Neural progenitor cell (in vitro differentiated cells): ENCODE results near the gene SHLD1. TPM values are rescaled to one million over a fixed set of nuclear protein-coding genes. Genes with fewer than 3 reads are reported as not detected.

Experiments
- DNase-seq: peaks from one replicate; pipeline ENCODE4 v3.0.0-alpha.2; 2016; ENCODE audit warnings: low spot score
- H2AFZ ChIP-seq: fragments of 200-600 bp; sonication (generic); replicated peaks from 2 replicates; pipeline ENCODE4 v1.6.1; 2016; ENCODE audit warnings: antibody characterized with exemption
- H3F3A ChIP-seq: fragments of 200-600 bp; sonication (generic); 2 replicates; pipeline ENCODE4 v1.6.1; 2016; ENCODE audit warnings: antibody characterized with exemption, low read depth
- H3K27ac ChIP-seq: fragments of 200-600 bp; sonication (generic); 2 replicates; pipeline ENCODE4 v1.5.1; 2016; ENCODE audit warnings: mild to moderate bottlenecking
- H3K27me3 ChIP-seq: fragments of 200-600 bp; sonication (generic); 2 replicates; pipeline ENCODE4 v1.6.1; 2016; ENCODE audit warnings: mild to moderate bottlenecking, moderate library complexity
- H3K36me3 ChIP-seq: fragments of 200-600 bp; sonication (generic); 2 replicates; pipeline ENCODE4 v1.5.1; 2016
- H3K4me1 ChIP-seq: fragments of 200-600 bp; sonication (generic); 2 replicates; pipeline ENCODE4 v1.6.1; 2016; ENCODE audit warnings: mixed run types
- H3K4me2 ChIP-seq: fragments of 200-600 bp; sonication (generic); 2 replicates; pipeline ENCODE4 v1.6.1; 2016
- H3K4me3 ChIP-seq: fragments of 200-600 bp; sonication (generic); 2 replicates; pipeline ENCODE4 v1.5.1; 2016
- H3K79me2 ChIP-seq: fragments of 200-600 bp; sonication (generic); 2 replicates; pipeline ENCODE4 v1.6.1; 2016; ENCODE audit warnings: low read depth
- H3K9ac ChIP-seq: fragments of 200-600 bp; sonication (generic); 2 replicates; pipeline ENCODE4 v1.6.1; 2016
- H3K9me3 ChIP-seq: fragments of 200-600 bp; sonication (generic); 2 replicates; pipeline ENCODE4 v1.5.1; 2016; ENCODE audit warnings: low read depth
- H4K20me1 ChIP-seq: fragments of 200-600 bp; sonication (generic); 2 replicates; pipeline ENCODE4 v1.6.1; 2016; ENCODE audit warnings: low read depth
- H3K27ac Mint-ChIP-seq: 3 replicates; pipeline ENCODE4 v1.8.0; 2021; ENCODE audit warnings: mixed read lengths
- H3K27me3 Mint-ChIP-seq: 2 replicates; pipeline ENCODE4 v1.8.0; 2022; ENCODE audit warnings: low read depth, mild to moderate bottlenecking, inconsistent platforms, moderate library complexity, mixed read lengths; ENCODE audit not compliant: insufficient read depth
- H3K36me3 Mint-ChIP-seq: 3 replicates; pipeline ENCODE4 v1.8.0; 2021; ENCODE audit warnings: mixed read lengths
- H3K4me1 Mint-ChIP-seq: 3 replicates; pipeline ENCODE4 v1.8.0; 2021; ENCODE audit warnings: mixed read lengths
- H3K4me3 Mint-ChIP-seq: 3 replicates; pipeline ENCODE4 v1.8.0; 2021; ENCODE audit warnings: mild to moderate bottlenecking, moderate library complexity, mixed read lengths
- H3K9me3 Mint-ChIP-seq: 3 replicates; pipeline ENCODE4 v1.8.0; 2020; ENCODE audit warnings: mixed read lengths
- EZH2 ChIP-seq: fragments of 200-600 bp; sonication (generic); IDR thresholded peaks from 2 replicates; pipeline ENCODE4 v1.6.1; 2017; ENCODE audit warnings: antibody characterized with exemption, mild to moderate bottlenecking, moderate library complexity
- EZH2phosphoT487 ChIP-seq: fragments of 200-600 bp; sonication (generic); IDR thresholded peaks from 2 replicates; pipeline ENCODE4 v1.6.1; 2017; ENCODE audit warnings: antibody characterized with exemption
- total RNA-seq: library from RNA; depleted of rRNA; stranded (reverse); fragments of >200 nt; gene quantifications from 2 replicates; pipeline ENCODE4 v1.2.3, GENCODE V29; 2015; ENCODE audit warnings: low replicate concordance
- TF ChIP-seq, protein P1 (sequence below): fragments of 200-600 bp; sonication (generic); IDR thresholded peaks from 2 replicates; pipeline ENCODE4 v1.5.1; 2017; ENCODE audit warnings: antibody characterized with exemption, mild to moderate bottlenecking

SHLD1 gene
- total RNA-seq, 1 donor from 2014 or later, result 9.0 TPM

- no peak overlapping the region for H3K4me3 Mint-ChIP-seq
- Histone ChIP-seq H3K27ac (peak overlapping the region; percentile 63), H3K27me3 (no peaks in the 10 kb centered on the region), H3K79me2 (no peaks in the 10 kb centered on the region), H2AFZ (peak overlapping the region; percentile 57), H3K9me3 (no peaks in the 10 kb centered on the region), H3K4me1 (peaks cover 22% of the 10 kb centered on the region), H3K9ac (no peak overlapping the region), H3F3A (peaks cover 11% of the 10 kb centered on the region), H3K36me3 (no peaks in the 10 kb centered on the region), H3K4me3 (no peak overlapping the region), H4K20me1 (no peaks in the 10 kb centered on the region), H3K4me2 (peak overlapping the region; percentile 58)
- H3K27me3 Mint-ChIP-seq, result peaks cover 5% of the 10 kb centered on the region
- H3K36me3 Mint-ChIP-seq, result no peaks in the 10 kb centered on the region
- peaks cover 20% of the 10 kb centered on the region for H3K4me1 Mint-ChIP-seq
- no peak for DNase-seq
- no peaks in the 10 kb centered on the region for H3K9me3 Mint-ChIP-seq
- TF ChIP-seq EZH2 (no peak), EZH2phosphoT487 (no peak)
- TF ChIP-seq, protein P1, sequence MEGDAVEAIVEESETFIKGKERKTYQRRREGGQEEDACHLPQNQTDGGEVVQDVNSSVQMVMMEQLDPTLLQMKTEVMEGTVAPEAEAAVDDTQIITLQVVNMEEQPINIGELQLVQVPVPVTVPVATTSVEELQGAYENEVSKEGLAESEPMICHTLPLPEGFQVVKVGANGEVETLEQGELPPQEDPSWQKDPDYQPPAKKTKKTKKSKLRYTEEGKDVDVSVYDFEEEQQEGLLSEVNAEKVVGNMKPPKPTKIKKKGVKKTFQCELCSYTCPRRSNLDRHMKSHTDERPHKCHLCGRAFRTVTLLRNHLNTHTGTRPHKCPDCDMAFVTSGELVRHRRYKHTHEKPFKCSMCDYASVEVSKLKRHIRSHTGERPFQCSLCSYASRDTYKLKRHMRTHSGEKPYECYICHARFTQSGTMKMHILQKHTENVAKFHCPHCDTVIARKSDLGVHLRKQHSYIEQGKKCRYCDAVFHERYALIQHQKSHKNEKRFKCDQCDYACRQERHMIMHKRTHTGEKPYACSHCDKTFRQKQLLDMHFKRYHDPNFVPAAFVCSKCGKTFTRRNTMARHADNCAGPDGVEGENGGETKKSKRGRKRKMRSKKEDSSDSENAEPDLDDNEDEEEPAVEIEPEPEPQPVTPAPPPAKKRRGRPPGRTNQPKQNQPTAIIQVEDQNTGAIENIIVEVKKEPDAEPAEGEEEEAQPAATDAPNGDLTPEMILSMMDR, result no peak
- peak overlapping the region; percentile 21 for H3K27ac Mint-ChIP-seq
These were observed 18.3 kb upstream of the SHLD1 start for GRCh38 chr20:5731753-5732366.

DNA sequence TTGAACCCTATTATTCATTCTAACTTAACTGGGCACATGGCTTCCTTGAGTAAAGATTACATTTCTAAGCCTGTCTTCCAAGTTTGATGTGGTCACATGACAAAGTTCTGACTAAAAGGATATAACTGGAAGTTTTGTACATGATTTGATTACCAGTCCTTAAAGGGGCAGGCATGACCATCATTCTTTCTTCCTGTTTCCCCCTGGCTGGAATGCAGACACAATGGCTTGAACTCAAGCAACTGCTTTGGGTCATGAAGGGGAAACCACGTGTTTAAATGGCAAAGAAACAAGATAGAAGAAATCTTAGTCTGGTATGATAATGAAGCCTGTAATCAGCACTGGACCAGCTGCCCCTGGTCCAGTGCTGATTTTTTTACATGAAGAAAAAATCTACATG is 15.6 kb upstream of the SHLD1 start:
- no peak overlapping the region for H3K4me2 ChIP-seq
- no peaks in the 10 kb centered on the region for H3K9me3 Mint-ChIP-seq

DNA sequence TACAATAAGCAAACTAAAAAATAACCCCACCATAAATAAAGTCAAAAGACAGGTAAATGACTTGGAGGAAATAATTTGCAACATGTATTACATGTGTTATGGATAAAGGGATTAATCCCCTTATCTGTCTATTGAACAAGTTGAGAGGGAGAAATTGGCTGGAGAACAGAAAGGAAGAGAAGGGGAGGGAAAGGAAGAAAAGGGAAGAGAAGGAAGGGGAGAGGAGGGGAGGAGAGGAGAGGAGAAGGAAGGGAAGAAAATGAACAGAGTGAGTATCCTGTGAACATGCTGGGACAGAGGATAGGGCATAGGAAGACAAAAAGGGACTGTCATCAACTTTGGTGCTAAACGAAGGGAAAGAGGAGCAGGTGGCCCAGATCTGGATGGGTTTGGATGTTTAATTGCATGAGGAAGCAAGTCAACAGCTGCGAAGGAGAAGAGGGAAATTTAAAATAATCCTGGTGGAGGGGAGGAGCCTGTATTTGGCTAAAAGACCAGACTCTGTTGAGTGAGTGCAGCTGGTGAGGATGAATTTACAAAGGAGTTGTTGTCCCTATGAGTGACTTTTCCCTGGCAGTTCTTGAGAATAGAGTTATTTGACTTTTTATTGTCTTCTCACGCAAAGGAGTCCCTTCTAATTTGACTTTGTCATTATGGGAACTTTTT is 14.2 kb upstream of the SHLD1 start:
- H3K4me3 Mint-ChIP-seq, result no peak overlapping the region
- peaks cover 22% of the 10 kb centered on the region for H3K4me1 ChIP-seq
- no peaks in the 10 kb centered on the region for H3K79me2 ChIP-seq
- DNase-seq, result peak; percentile 11
- H3K27me3 ChIP-seq, result no peaks in the 10 kb centered on the region
- peaks cover 4% of the 10 kb centered on the region for H3K27me3 Mint-ChIP-seq
- peaks cover 11% of the 10 kb centered on the region for H3F3A ChIP-seq
- H3K36me3 Mint-ChIP-seq, result no peaks in the 10 kb centered on the region
- TF ChIP-seq EZH2, result no peak
- TF ChIP-seq, protein P1, result no peak
- no peak for TF ChIP-seq EZH2phosphoT487
- H3K4me2 ChIP-seq, result no peak overlapping the region
- H3K9me3 ChIP-seq, result no peaks in the 10 kb centered on the region
- no peaks in the 10 kb centered on the region for H4K20me1 ChIP-seq
- H3K27ac Mint-ChIP-seq, result peak overlapping the region; percentile 12
- H3K4me1 Mint-ChIP-seq, result peaks cover 31% of the 10 kb centered on the region
- no peak overlapping the region for H3K27ac ChIP-seq
- peak overlapping the region; percentile 82 for H2AFZ ChIP-seq
- no peak overlapping the region for H3K4me3 ChIP-seq
- H3K36me3 ChIP-seq, result no peaks in the 10 kb centered on the region
- H3K9me3 Mint-ChIP-seq, result no peaks in the 10 kb centered on the region
- no peak overlapping the region for H3K9ac ChIP-seq

More for the DNA sequence above, 15.6 kb upstream of the SHLD1 start:
- H3K27me3 Mint-ChIP-seq, result peaks cover 3% of the 10 kb centered on the region
- Histone ChIP-seq H3K27me3 (no peaks in the 10 kb centered on the region), H3K4me1 (peaks cover 22% of the 10 kb centered on the region), H3K27ac (no peak overlapping the region), H3F3A (peaks cover 11% of the 10 kb centered on the region), H3K9ac (no peak overlapping the region), H3K4me3 (no peak overlapping the region), H3K36me3 (no peaks in the 10 kb centered on the region), H3K9me3 (no peaks in the 10 kb centered on the region), H3K79me2 (no peaks in the 10 kb centered on the region), H2AFZ (no peak overlapping the region), H4K20me1 (no peaks in the 10 kb centered on the region)
- H3K27ac Mint-ChIP-seq, result no peak overlapping the region
- H3K4me3 Mint-ChIP-seq, result no peak overlapping the region
- no peaks in the 10 kb centered on the region for H3K36me3 Mint-ChIP-seq
- TF ChIP-seq EZH2phosphoT487 (no peak), EZH2 (no peak)
- TF ChIP-seq, protein P1, result no peak
- peaks cover 31% of the 10 kb centered on the region for H3K4me1 Mint-ChIP-seq
- no peak for DNase-seq
